HCT116 (cell line): ENCODE measurements around the gene KIAA1671. TPM values are rescaled to one million over a fixed set of nuclear protein-coding genes. Genes with fewer than 3 reads are reported as not detected.

Source experiments
- ATAC-seq: fragments of 200-7000 bp; cut with Tn5 transposase; 2 replicates; pipeline ENCODE4 v1.9.1; 2020; ENCODE audit warnings: mild to moderate bottlenecking, moderate library complexity
- BruUV-seq: library from RNA; stranded (reverse); fragments of 400-500 nt; replicated peaks from 2 replicates; lab custom pipeline; 2021; lab: Mats Ljungman, UMichigan
- CTCF ChIA-PET: fragments of 300-600 bp; sonication (Branson Sonifier 250); formaldehyde crosslinking; loops from one replicate; lab custom pipeline; 2021; ENCODE audit warnings: antibody characterized with exemption; lab: Charles Lee
- POLR2A ChIA-PET: fragments of 300-600, 350-600 bp; sonication (Branson Sonifier 250); formaldehyde crosslinking; loops from one replicate; lab custom pipeline; 2021; ENCODE audit warnings: antibody characterized with exemption; lab: Charles Lee
- RAD21 ChIA-PET, 2 experiments: fragments of 300-600 bp; sonication (Branson Sonifier 250); formaldehyde crosslinking; loops; one replicate each; lab custom pipeline; 2023; ENCODE audit warnings: low total read pairs in 2 of 2; ENCODE audit not compliant: uncharacterized antibody in 2 of 2, unreplicated experiment in 2 of 2, low non-redundant PET in 1 of 2; lab: Charles Lee
- DNase-seq: peaks from one replicate; pipeline ENCODE4 v3.0.0-alpha.2; 2010; ENCODE audit warnings: low read depth, low spot score
- H2AFZ ChIP-seq: fragments of 200-600 bp; shearing (Covaris generic), sonication (generic); 2 replicates; pipeline ENCODE4 v1.6.1; 2017; ENCODE audit warnings: low read depth, mixed run types, mixed read lengths, antibody characterized with exemption, low read length; ENCODE audit not compliant: poor library complexity, severe bottlenecking
- H3K27ac ChIP-seq: 2 replicates; pipeline ENCODE4 v1.5.1; 2012; ENCODE audit warnings: low read depth, low read length
- H3K27me3 ChIP-seq: fragments of 200-600 bp; sonication (generic); 2 replicates; pipeline ENCODE4 v1.6.1; 2016; ENCODE audit warnings: mixed run types, low read length, mixed read lengths; ENCODE audit not compliant: insufficient read depth
- H3K36me3 ChIP-seq, 2 experiments: fragments of 200-500 bp in 1 of 2; fragments of 200-600 bp in 1 of 2; sonication (Bioruptor generic) in 1 of 2; sonication (generic) in 1 of 2; 2 replicates each; pipeline versions ENCODE4 v1.5.1 to v1.6.1; 2014 to 2016; ENCODE audit warnings: low read length in 2 of 2, inconsistent platforms in 1 of 2, mixed read lengths in 1 of 2, mixed run types in 1 of 2; ENCODE audit not compliant: insufficient read depth in 2 of 2, control insufficient read depth in 1 of 2
- H3K4me1 ChIP-seq, 2 experiments: fragments of 200-600 bp in 1 of 2; sonication (generic) in 1 of 2; 2 replicates each; pipeline versions ENCODE4 v1.5.1 to v1.6.1; 2012 to 2017; ENCODE audit warnings: low read length in 2 of 2, inconsistent platforms in 1 of 2, mild to moderate bottlenecking in 1 of 2, mixed read lengths in 1 of 2, mixed run types in 1 of 2, moderate library complexity in 1 of 2; ENCODE audit not compliant: insufficient read depth in 2 of 2, control insufficient read depth in 1 of 2
- H3K4me2 ChIP-seq: fragments of 200-600 bp; sonication (generic); 2 replicates; pipeline ENCODE4 v1.6.1; 2017; ENCODE audit warnings: mixed run types, low read length, mixed read lengths
- H3K4me3 ChIP-seq, 2 experiments: fragments of 200-600 bp in 1 of 2; sonication (generic) in 1 of 2; replicated peaks in 1 of 2; 2 replicates each; pipeline ENCODE4 v1.5.1; 2011 to 2016; ENCODE audit warnings: low read length in 2 of 2, control low read depth in 1 of 2, low read depth in 1 of 2, mild to moderate bottlenecking in 1 of 2, mixed read lengths in 1 of 2, mixed run types in 1 of 2
- H3K79me2 ChIP-seq: fragments of 200-600 bp; sonication (generic); 2 replicates; pipeline ENCODE4 v1.6.1; 2017; ENCODE audit warnings: mild to moderate bottlenecking, mixed run types, low read length, moderate library complexity, mixed read lengths; ENCODE audit not compliant: insufficient read depth
- H3K9ac ChIP-seq: fragments of 200-600 bp; sonication (generic); 2 replicates; pipeline ENCODE4 v1.6.1; 2016; ENCODE audit warnings: low read length, mixed read lengths
- H3K9me2 ChIP-seq: fragments of 200-600 bp; sonication (generic), shearing (Covaris generic); 2 replicates; pipeline ENCODE4 v1.6.1; 2017; ENCODE audit warnings: mixed run types, mild to moderate bottlenecking, moderate library complexity; ENCODE audit not compliant: insufficient read depth
- H3K9me3 ChIP-seq, 2 experiments: fragments of 200-500 bp in 1 of 2; fragments of 200-600 bp in 1 of 2; sonication (Bioruptor generic) in 1 of 2; sonication (generic) in 1 of 2; 2 replicates each; pipeline ENCODE4 v1.6.1; 2014 to 2017; ENCODE audit warnings: low read length in 2 of 2, mixed read lengths in 2 of 2, inconsistent platforms in 1 of 2, low read depth in 1 of 2, mild to moderate bottlenecking in 1 of 2, mixed run types in 1 of 2, moderate library complexity in 1 of 2; ENCODE audit not compliant: control insufficient read depth in 1 of 2, insufficient read depth in 1 of 2
- H4K20me1 ChIP-seq: fragments of 200-600 bp; sonication (generic), shearing (Covaris generic); 2 replicates; pipeline ENCODE4 v1.6.1; 2017; ENCODE audit warnings: mixed run types, mild to moderate bottlenecking, moderate library complexity; ENCODE audit not compliant: insufficient read depth
- ATF3 ChIP-seq: IDR thresholded peaks from 2 replicates; pipeline ENCODE4 v1.6.1; 2012
- CBX3 ChIP-seq: IDR thresholded peaks from 2 replicates; pipeline ENCODE4 v1.6.1; 2012; ENCODE audit warnings: low read depth
- JUND ChIP-seq: IDR thresholded peaks from 2 replicates; pipeline ENCODE4 v1.6.1; 2012
- MAX ChIP-seq: IDR thresholded peaks from 2 replicates; pipeline ENCODE4 v1.6.1; 2012
- POLR2AphosphoS5 ChIP-seq: IDR thresholded peaks from 2 replicates; pipeline ENCODE4 v1.6.1; 2011; ENCODE audit warnings: mild to moderate bottlenecking, low read depth, low read length, moderate library complexity
- SP1 ChIP-seq: IDR thresholded peaks from 2 replicates; pipeline ENCODE4 v1.6.1; 2012; ENCODE audit warnings: low read depth
- TCF7L2 ChIP-seq: IDR thresholded peaks from 2 replicates; pipeline ENCODE4 v1.7.0; 2011; ENCODE audit warnings: borderline replicate concordance, inconsistent platforms; ENCODE audit not compliant: insufficient read depth, insufficient read length; ENCODE audit errors: extremely low read depth
- YY1 ChIP-seq: IDR thresholded peaks from 2 replicates; pipeline ENCODE4 v1.6.1; 2011; ENCODE audit warnings: low read length, low read depth, moderate library complexity, mild to moderate bottlenecking; ENCODE audit not compliant: insufficient replicate concordance; ENCODE audit errors: extremely low read depth
- ZNF274 ChIP-seq: fragments of 200-500 bp; sonication (Bioruptor generic); IDR thresholded peaks from 2 replicates; pipeline ENCODE4 v1.6.1; 2014; ENCODE audit warnings: mild to moderate bottlenecking, low read depth, low read length, inconsistent platforms
- intact Hi-C: fragments of 100-400 bp; cut with micrococcal nuclease; formaldehyde crosslinking; loops from 2 replicates; pipeline ENCODE4 v1.10.0; 2022
- total RNA-seq: library from RNA; stranded (reverse); gene quantifications from one replicate; pipeline ENCODE4 v1.2.1, GENCODE V29; 2021; ENCODE audit not compliant: unreplicated experiment
- TF ChIP-seq, protein P1 (sequence below): IDR thresholded peaks from 2 replicates; pipeline ENCODE4 v1.6.1; 2012; ENCODE audit warnings: low read depth

KIAA1671 gene
- total RNA-seq, 1 experiment from 2014 or later = 36.8 TPM

- ChIA-PET CTCF (no interaction called here), RAD21 (no interaction called here), POLR2A (no interaction called here)
- no peak for TF ChIP-seq ZNF274
- no peak for TF ChIP-seq JUND
- TF ChIP-seq MAX = no peak
- TF ChIP-seq YY1 = no peak
- no peak for TF ChIP-seq SP1
- TF ChIP-seq CBX3 = no peak
- DNase-seq (no peak), ATAC-seq (no peak)
- Histone ChIP-seq H3K9me2 (no peaks in the 10 kb centered on the region), H3K27me3 (no peaks in the 10 kb centered on the region), H3K4me3 (no peak overlapping the region), H3K4me2 (no peak overlapping the region), H2AFZ (no peak overlapping the region), H3K36me3 (no peaks in the 10 kb centered on the region), H3K27ac (no peak overlapping the region), H3K79me2 (peaks cover 50% of the 10 kb centered on the region), H3K4me1 (peaks cover 13 to 34% of the 10 kb centered on the region in 2 experiments), H3K9ac (no peak overlapping the region), H3K9me3 (no peaks in the 10 kb centered on the region), H4K20me1 (no peaks in the 10 kb centered on the region)
- no TSS peak for BruUV-seq
- intact Hi-C loops = no loop called here
These were observed 30.0 kb downstream of the KIAA1671 start for GRCh38 chr22:24982301-24983056.

DNA sequence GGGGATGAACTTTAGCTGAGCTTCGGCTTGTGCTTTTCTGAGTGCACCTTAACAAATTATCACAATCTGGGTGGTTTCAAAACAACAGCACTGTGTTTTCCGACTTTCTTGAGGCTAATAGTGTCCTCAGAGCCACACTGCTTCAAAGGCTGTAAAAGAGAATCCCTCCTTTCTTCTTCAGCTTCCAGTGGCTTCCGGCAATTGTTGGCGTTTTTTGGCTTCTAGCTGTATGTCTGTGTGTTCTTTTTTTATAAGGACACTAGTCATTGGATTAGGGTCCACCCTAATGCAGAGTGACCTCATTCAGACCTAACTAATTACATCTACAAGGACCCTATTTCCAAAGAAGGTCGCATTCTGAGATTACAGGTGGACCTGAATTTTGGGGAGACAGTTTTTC, 30.6 kb downstream of the KIAA1671 start:
- TF ChIP-seq TCF7L2 (no peak), ATF3 (no peak), POLR2AphosphoS5 (no peak), SP1 (no peak)
- TF ChIP-seq, protein P1, sequence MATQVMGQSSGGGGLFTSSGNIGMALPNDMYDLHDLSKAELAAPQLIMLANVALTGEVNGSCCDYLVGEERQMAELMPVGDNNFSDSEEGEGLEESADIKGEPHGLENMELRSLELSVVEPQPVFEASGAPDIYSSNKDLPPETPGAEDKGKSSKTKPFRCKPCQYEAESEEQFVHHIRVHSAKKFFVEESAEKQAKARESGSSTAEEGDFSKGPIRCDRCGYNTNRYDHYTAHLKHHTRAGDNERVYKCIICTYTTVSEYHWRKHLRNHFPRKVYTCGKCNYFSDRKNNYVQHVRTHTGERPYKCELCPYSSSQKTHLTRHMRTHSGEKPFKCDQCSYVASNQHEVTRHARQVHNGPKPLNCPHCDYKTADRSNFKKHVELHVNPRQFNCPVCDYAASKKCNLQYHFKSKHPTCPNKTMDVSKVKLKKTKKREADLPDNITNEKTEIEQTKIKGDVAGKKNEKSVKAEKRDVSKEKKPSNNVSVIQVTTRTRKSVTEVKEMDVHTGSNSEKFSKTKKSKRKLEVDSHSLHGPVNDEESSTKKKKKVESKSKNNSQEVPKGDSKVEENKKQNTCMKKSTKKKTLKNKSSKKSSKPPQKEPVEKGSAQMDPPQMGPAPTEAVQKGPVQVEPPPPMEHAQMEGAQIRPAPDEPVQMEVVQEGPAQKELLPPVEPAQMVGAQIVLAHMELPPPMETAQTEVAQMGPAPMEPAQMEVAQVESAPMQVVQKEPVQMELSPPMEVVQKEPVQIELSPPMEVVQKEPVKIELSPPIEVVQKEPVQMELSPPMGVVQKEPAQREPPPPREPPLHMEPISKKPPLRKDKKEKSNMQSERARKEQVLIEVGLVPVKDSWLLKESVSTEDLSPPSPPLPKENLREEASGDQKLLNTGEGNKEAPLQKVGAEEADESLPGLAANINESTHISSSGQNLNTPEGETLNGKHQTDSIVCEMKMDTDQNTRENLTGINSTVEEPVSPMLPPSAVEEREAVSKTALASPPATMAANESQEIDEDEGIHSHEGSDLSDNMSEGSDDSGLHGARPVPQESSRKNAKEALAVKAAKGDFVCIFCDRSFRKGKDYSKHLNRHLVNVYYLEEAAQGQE = no peak
- BruUV-seq = no TSS peak
- ChIA-PET POLR2A (no interaction called here), CTCF (no interaction called here), RAD21 (no interaction called here)
- peaks cover 6 to 31% of the 10 kb centered on the region in 2 experiments for H3K4me1 ChIP-seq
- H2AFZ ChIP-seq = no peak overlapping the region
- intact Hi-C loops = no loop called here
- no peaks in the 10 kb centered on the region for H3K9me2 ChIP-seq
- H3K9ac ChIP-seq = no peak overlapping the region
- no peak for ATAC-seq
- H3K4me2 ChIP-seq = no peak overlapping the region
- DNase-seq = no peak
- H4K20me1 ChIP-seq = no peaks in the 10 kb centered on the region
- no peak overlapping the region for H3K4me3 ChIP-seq
- H3K27ac ChIP-seq = no peak overlapping the region
- H3K36me3 ChIP-seq = no peaks in the 10 kb centered on the region
- H3K79me2 ChIP-seq = peaks cover 48% of the 10 kb centered on the region
- no peaks in the 10 kb centered on the region for H3K27me3 ChIP-seq
- H3K9me3 ChIP-seq = no peaks in the 10 kb centered on the region
